ENCODE data around the gene SMCO1. TPM values are rescaled to one million over a fixed set of nuclear protein-coding genes. Genes with fewer than 3 reads are reported as not detected.
A peak's percentile ranks its signal among the peaks of the same experiment; 100 is the strongest.

SMCO1 gene
- total and polyA plus RNA-seq, 2 experiments from 2014 or later, result 0.45 to 2.3 TPM

DNA sequence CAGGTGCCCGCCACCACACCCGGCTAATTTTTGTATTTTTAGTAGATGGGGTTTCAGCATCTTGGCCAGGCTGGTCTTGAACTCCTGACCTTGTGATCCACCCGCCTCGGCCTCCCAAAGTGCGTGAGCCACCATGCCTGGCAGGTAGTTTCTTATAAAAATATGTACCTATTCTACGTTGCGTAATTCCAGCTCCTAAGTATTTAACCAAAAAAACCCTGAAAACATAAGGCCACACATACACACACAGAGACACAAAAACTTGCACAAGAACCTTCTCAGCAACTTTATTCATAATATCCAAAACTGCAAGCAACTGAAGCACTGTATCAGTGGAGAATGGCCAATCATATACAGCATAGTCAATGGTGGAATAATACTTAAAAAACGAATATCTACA lies 16.8 kb downstream of the SMCO1 start:
- Histone ChIP-seq H3K27ac (no peak overlapping the region), H3K4me3 (no peak overlapping the region), H3K9me3 (ENCODE audit: low read depth) (no peaks in the 10 kb centered on the region), H3K27me3 (no peaks in the 10 kb centered on the region), H3K4me1 (ENCODE audit: low read depth) (peaks cover 3% of the 10 kb centered on the region), H3K36me3 (no peaks in the 10 kb centered on the region)
- TF ChIP-seq CTCF (IDR thresholded peaks at IDR 0.05; ENCODE audit: low read depth, low read length), result no peak
- no peak for DNase-seq (ENCODE audit: low read depth in 1 of 2, low spot score in 1 of 2)

DNA sequence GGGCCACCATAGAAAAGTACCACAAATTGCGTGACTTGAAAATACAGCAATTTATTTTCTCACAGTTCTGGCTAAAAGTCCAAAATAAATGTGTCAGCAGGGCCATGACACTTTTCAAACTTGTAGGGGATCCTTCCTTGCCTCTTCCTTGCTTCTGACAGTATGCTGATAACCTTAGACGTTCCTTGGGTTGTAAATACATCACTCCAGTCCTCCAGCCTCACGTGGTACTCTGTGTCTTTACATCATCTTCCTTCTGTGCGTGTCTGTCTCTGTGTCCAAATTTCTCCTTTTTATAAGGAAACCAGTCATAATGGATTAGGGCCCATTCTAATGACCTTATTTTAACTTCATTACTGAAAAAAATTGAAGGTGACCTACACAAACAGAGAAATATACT lies 19.0 kb downstream of the SMCO1 start:
- H3K27me3 ChIP-seq, result no peaks in the 10 kb centered on the region
- TF ChIP-seq CTCF (IDR thresholded peaks at IDR 0.05; ENCODE audit: low read depth, low read length), result no peak
- H3K9me3 ChIP-seq (ENCODE audit: low read depth), result no peaks in the 10 kb centered on the region
- no peak overlapping the region for H3K4me3 ChIP-seq
- no peak overlapping the region for H3K27ac ChIP-seq
- H3K4me1 ChIP-seq (ENCODE audit: low read depth), result peaks cover 2% of the 10 kb centered on the region
- no peaks in the 10 kb centered on the region for H3K36me3 ChIP-seq
- DNase-seq (ENCODE audit: low read depth in 1 of 2, low spot score in 1 of 2), result no peak

DNA sequence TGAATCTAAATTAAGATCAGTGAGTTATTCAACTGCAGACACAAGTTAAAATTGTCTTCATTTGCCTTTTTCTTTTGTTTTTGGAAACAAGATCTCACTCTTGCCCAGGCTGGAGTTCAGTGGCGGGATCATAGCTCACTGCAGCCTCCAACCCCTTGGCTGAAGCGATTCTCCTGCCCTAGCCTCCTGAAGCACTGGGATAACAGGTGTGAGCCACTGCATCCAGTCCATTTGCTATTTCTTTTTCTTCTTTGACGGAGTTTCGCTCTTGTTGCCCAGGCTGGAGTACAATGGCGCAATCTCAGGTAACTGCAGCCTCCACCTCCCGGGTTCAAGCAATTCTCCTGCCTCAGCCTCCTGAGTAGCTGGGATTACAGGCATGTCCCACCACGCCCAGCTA lies 21.9 kb downstream of the SMCO1 start:
- TF ChIP-seq CTCF (IDR thresholded peaks at IDR 0.05; ENCODE audit: low read depth, low read length), result no peak
- Histone ChIP-seq H3K27ac (no peak overlapping the region), H3K36me3 (no peaks in the 10 kb centered on the region), H3K4me3 (no peak overlapping the region), H3K4me1 (ENCODE audit: low read depth) (no peaks in the 10 kb centered on the region), H3K9me3 (ENCODE audit: low read depth) (no peaks in the 10 kb centered on the region), H3K27me3 (no peaks in the 10 kb centered on the region)
- DNase-seq (ENCODE audit: low read depth in 1 of 2, low spot score in 1 of 2), result no peak

GRCh38 chr3:196492080-196492479 lies 23.1 kb downstream of the SMCO1 start:
- no peak for TF ChIP-seq CTCF (IDR thresholded peaks at IDR 0.05; ENCODE audit: low read depth, low read length)
- Histone ChIP-seq H3K4me1 (ENCODE audit: low read depth) (no peaks in the 10 kb centered on the region), H3K9me3 (ENCODE audit: low read depth) (no peaks in the 10 kb centered on the region), H3K36me3 (peaks cover 4% of the 10 kb centered on the region), H3K4me3 (no peak overlapping the region), H3K27ac (no peak overlapping the region), H3K27me3 (no peaks in the 10 kb centered on the region)
- no peak for DNase-seq (ENCODE audit: low read depth in 1 of 2, low spot score in 1 of 2)

GRCh38 chr3:196489747-196490146 lies 25.4 kb downstream of the SMCO1 start:
- H3K36me3 ChIP-seq, result peaks cover 19% of the 10 kb centered on the region
- H3K4me3 ChIP-seq, result no peak overlapping the region
- H3K4me1 ChIP-seq (ENCODE audit: low read depth), result no peaks in the 10 kb centered on the region
- no peaks in the 10 kb centered on the region for H3K27me3 ChIP-seq
- no peak overlapping the region for H3K27ac ChIP-seq
- H3K9me3 ChIP-seq (ENCODE audit: low read depth), result no peaks in the 10 kb centered on the region
- no peak for DNase-seq (ENCODE audit: low read depth in 1 of 2, low spot score in 1 of 2)
- no peak for TF ChIP-seq CTCF (IDR thresholded peaks at IDR 0.05; ENCODE audit: low read depth, low read length)

DNA sequence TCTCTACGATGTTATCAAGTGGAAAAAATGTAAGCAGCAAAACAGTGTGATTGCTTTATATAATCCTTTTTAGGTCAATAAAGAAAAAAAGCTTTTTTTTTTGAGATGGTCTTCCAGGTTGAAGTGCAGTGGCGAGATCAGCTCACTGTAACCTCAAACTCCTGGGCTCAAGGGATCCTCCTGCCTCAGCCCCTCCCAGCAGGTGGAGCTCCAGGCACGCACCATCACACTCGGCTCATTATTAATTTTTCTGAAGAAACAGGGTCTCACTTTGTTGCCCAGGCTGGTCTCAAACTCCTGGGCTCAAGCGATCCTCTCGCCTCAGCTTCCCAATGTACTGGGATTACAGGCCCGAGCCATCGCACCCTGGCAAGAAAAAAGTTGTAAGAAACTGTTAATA lies 28.9 kb downstream of the SMCO1 start:
- Histone ChIP-seq H3K27me3 (no peaks in the 10 kb centered on the region), H3K36me3 (peaks cover 43% of the 10 kb centered on the region), H3K4me1 (ENCODE audit: low read depth) (no peaks in the 10 kb centered on the region), H3K4me3 (no peak overlapping the region), H3K9me3 (ENCODE audit: low read depth) (no peaks in the 10 kb centered on the region), H3K27ac (no peak overlapping the region)
- TF ChIP-seq CTCF (IDR thresholded peaks at IDR 0.05; ENCODE audit: low read depth, low read length), result peak; percentile 38
- DNase-seq (ENCODE audit: low read depth in 1 of 2, low spot score in 1 of 2), result no peak

Data from cardiac muscle cell (in vitro differentiated cells and primary cell).